ENCODE results near the gene NISCH. TPM values are rescaled to one million over a fixed set of nuclear protein-coding genes. Genes with fewer than 3 reads are reported as not detected.

Gene NISCH
- total RNA-seq (2014; rRNA removed; shearing (Covaris generic)) (65.9 and 76.4 TPM in 2 replicates), polyA plus RNA-seq (2016; fragmentation: Nextera tagmentation; extraction: Ambion mirVana) (16.7 and 18.4 TPM in 2 replicates)
- long read RNA-seq, partial matches to known transcripts = 4 of 5 reads
- long read RNA-seq, other reads (novel, unspliced or antisense) = 0 of 5 reads

- Histone ChIP-seq H3K79me2 (replicated peaks; ENCODE audit: insufficient read depth) (peaks cover 34% of the 10 kb centered on the region), H2AFZ (peak within 1 kb of the TSS; percentile 96), H4K20me1 (replicated peaks; ENCODE audit: insufficient read depth) (peaks cover 25% of the 10 kb centered on the region), H3K27ac (ENCODE audit: low read depth) (no peak within 1 kb of the TSS), H3K36me3 (ENCODE audit: insufficient read depth) (peaks cover 25% of the 10 kb centered on the region; the same call in 1 of the 2 replicates), H3K4me1 (ENCODE audit: insufficient read depth) (peaks cover 20% of the 10 kb centered on the region; the same call in 1 of the 2 replicates), H3K27me3 (ENCODE audit: insufficient read depth) (no peaks in the 10 kb centered on the region), H3F3A (replicated peaks; ENCODE audit: low read depth) (no peaks in the 10 kb centered on the region; the same call in 1 of the 2 replicates), H3K9me2 (ENCODE audit: insufficient read depth) (no peaks in the 10 kb centered on the region), H3K4me3 (peak within 1 kb of the TSS; percentile 94), H3K4me2 (peak within 1 kb of the TSS; percentile 91)
- peak; percentile 93 for DNase-seq (ENCODE audit: low spot score)
- TF ChIP-seq CREB1 (CRISPR knock-in tag; IDR thresholded peaks at IDR 0.05; ENCODE audit: low read depth) (0 out of 2 replicates have a peak, but pooled peaks have one; percentile 16), JUNB (IDR thresholded peaks at IDR 0.05; ENCODE audit: unreplicated experiment) (no peak), POLR2AphosphoS5 (IDR thresholded peaks at IDR 0.05; ENCODE audit: low read depth) (peak; percentile 92), STAT1 (IDR thresholded peaks at IDR 0.05; ENCODE audit: unreplicated experiment) (no peak), REST (IDR thresholded peaks at IDR 0.05; ENCODE audit: unreplicated experiment) (no peak), EZH2 (IDR thresholded peaks at IDR 0.05; ENCODE audit: low read depth, unreplicated experiment) (no peak), CTCF (conservative IDR thresholded peaks at IDR 0.05; ENCODE audit: low read depth in 2 of 2) (no peak)
- peaks cover 34% of the 10 kb centered on the region for H3K4me1 Mint-ChIP-seq
- peak within 1 kb of the TSS; percentile 88 for H3K4me3 Mint-ChIP-seq
- peaks cover 10% of the 10 kb centered on the region for H3K27me3 Mint-ChIP-seq (ENCODE audit: insufficient read depth, low read depth, poor library complexity)
- ATAC-seq = peak; percentile 57
- no peaks in the 10 kb centered on the region for H3K9me3 Mint-ChIP-seq
- H3K27ac Mint-ChIP-seq = peak within 1 kb of the TSS; percentile 90
- H3K36me3 Mint-ChIP-seq (ENCODE audit: low read depth) = peaks cover 34% of the 10 kb centered on the region
Observed at GRCh38 chr3:52455283-52456168, at the start of gene NISCH. Gene NISCH, plus strand, starts transcription at chr3:52455604. Its CDS starts 38 bp downstream, at chr3:52455642.

GRCh38 chr3:52406231-52406661 is 49.2 kb upstream of the NISCH start:
- Histone ChIP-seq H3K4me3 (no peak overlapping the region), H3K4me2 (no peak overlapping the region), H3K4me1 (ENCODE audit: insufficient read depth) (peaks cover 8% of the 10 kb centered on the region; the same call in 1 of the 2 replicates), H3K27ac (ENCODE audit: low read depth) (no peak overlapping the region), H3K79me2 (replicated peaks; ENCODE audit: insufficient read depth) (peaks cover 17% of the 10 kb centered on the region), H4K20me1 (replicated peaks; ENCODE audit: insufficient read depth) (no peaks in the 10 kb centered on the region; the same call in 1 of the 2 replicates), H3F3A (replicated peaks; ENCODE audit: low read depth) (peaks cover 5% of the 10 kb centered on the region), H3K9me2 (ENCODE audit: insufficient read depth) (no peaks in the 10 kb centered on the region), H3K36me3 (ENCODE audit: insufficient read depth) (peaks cover 3% of the 10 kb centered on the region; the same call in 1 of the 2 replicates), H3K27me3 (ENCODE audit: insufficient read depth) (no peaks in the 10 kb centered on the region), H2AFZ (no peak overlapping the region)
- no peak for ATAC-seq
- DNase-seq (ENCODE audit: low spot score) = no peak
- H3K27me3 Mint-ChIP-seq (ENCODE audit: insufficient read depth, low read depth, poor library complexity) = peaks cover 6% of the 10 kb centered on the region
- peaks cover 60% of the 10 kb centered on the region for H3K36me3 Mint-ChIP-seq (ENCODE audit: low read depth)
- no peaks in the 10 kb centered on the region for H3K9me3 Mint-ChIP-seq
- H3K27ac Mint-ChIP-seq = no peak overlapping the region
- H3K4me3 Mint-ChIP-seq = no peak overlapping the region
- peaks cover 9% of the 10 kb centered on the region for H3K4me1 Mint-ChIP-seq
- TF ChIP-seq EZH2phosphoT487 (IDR thresholded peaks at IDR 0.05; ENCODE audit: unreplicated experiment) (no peak), CTCF (conservative IDR thresholded peaks at IDR 0.05; ENCODE audit: low read depth in 2 of 2) (no peak), ZNF114 (CRISPR knock-in tag; IDR thresholded peaks at IDR 0.05) (no peak), ZNF331 (CRISPR knock-in tag; IDR thresholded peaks at IDR 0.05; ENCODE audit: low read depth) (no peak), CREB1 (CRISPR knock-in tag; IDR thresholded peaks at IDR 0.05; ENCODE audit: low read depth) (no peak), JUNB (IDR thresholded peaks at IDR 0.05; ENCODE audit: unreplicated experiment) (no peak), EZH2 (IDR thresholded peaks at IDR 0.05; ENCODE audit: low read depth, unreplicated experiment) (no peak)

Data from GM23338 (cell line).